Thyroid gland (tissue), 4 donors: ENCODE results near the gene PRDM11.

Experiments used
- CTCF ChIP-seq, 6 experiments: fragments of 200-600 bp in 3 of 6; fragments of 450-650 bp in 3 of 6; sonication (generic) in 3 of 6; IDR thresholded peaks; one replicate each; pipeline ENCODE4 v1.5.1; 2016 to 2019; ENCODE audit warnings: antibody characterized with exemption in 6 of 6, mild to moderate bottlenecking in 2 of 6, inconsistent platforms in 1 of 6, moderate library complexity in 1 of 6
- POLR2A ChIP-seq, 2 donors: fragments of 450-650 bp; IDR thresholded peaks; one replicate each; pipeline ENCODE4 v1.6.1; 2017; ENCODE audit warnings: antibody characterized with exemption in 2 of 2, mild to moderate bottlenecking in 2 of 2, moderate library complexity in 1 of 2

- TF ChIP-seq POLR2A (IDR thresholded peaks at IDR 0.05): no peak
- TF ChIP-seq CTCF (IDR thresholded peaks at IDR 0.05): no peak
Observed at GRCh38 chr11:45141171-45141570, 5.3 kb upstream of the PRDM11 start.
